ENCODE data around the gene SPAG16. TPM values are rescaled to one million over a fixed set of nuclear protein-coding genes. Genes with fewer than 3 reads are reported as not detected.

The SPAG16 gene
- total RNA-seq, 4 donors from 2014 or later, result 1.2 to 30.8 (median 16.2) TPM

DNA sequence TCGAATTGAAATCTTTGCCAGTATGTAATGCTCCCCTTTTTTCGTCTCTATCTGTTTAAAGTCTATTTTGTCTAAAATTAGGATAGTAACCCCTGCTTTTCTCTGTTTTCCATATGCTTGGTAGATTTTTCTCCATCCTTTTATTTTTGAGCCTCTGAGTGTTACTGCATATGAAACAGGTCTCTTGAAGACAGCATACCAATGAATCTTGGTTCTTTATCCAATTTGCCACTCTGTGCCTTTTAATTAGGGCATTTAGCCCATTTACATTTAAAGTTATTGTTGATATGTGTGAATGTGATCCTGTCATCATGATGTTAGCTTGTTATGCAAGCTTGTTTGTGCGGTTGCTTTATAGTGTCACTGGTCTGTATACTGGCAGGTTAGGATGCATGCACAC, 635.8 kb downstream of the SPAG16 start:
- TF ChIP-seq POLR2AphosphoS5 (IDR thresholded peaks at IDR 0.05) (no peak), EP300 (IDR thresholded peaks at IDR 0.05; ENCODE audit: low read depth) (no peak), POLR2A (IDR thresholded peaks at IDR 0.05) (no peak)
- TF ChIP-seq, protein P1, sequence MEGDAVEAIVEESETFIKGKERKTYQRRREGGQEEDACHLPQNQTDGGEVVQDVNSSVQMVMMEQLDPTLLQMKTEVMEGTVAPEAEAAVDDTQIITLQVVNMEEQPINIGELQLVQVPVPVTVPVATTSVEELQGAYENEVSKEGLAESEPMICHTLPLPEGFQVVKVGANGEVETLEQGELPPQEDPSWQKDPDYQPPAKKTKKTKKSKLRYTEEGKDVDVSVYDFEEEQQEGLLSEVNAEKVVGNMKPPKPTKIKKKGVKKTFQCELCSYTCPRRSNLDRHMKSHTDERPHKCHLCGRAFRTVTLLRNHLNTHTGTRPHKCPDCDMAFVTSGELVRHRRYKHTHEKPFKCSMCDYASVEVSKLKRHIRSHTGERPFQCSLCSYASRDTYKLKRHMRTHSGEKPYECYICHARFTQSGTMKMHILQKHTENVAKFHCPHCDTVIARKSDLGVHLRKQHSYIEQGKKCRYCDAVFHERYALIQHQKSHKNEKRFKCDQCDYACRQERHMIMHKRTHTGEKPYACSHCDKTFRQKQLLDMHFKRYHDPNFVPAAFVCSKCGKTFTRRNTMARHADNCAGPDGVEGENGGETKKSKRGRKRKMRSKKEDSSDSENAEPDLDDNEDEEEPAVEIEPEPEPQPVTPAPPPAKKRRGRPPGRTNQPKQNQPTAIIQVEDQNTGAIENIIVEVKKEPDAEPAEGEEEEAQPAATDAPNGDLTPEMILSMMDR (IDR thresholded peaks at IDR 0.05), result no peak
- WGBS, 2 donors (ENCODE audit: low coverage in 1 of 2), result 39 to 80% methylated on average over 2 to 3 of the region's 3 CpGs
- Histone ChIP-seq H3K27me3 (no peaks in the 10 kb centered on the region), H3K4me1 (no peaks in the 10 kb centered on the region), H3K36me3 (no peaks in the 10 kb centered on the region), H3K27ac (no peak overlapping the region), H3K9me3 (peaks cover 6 to 11% of the 10 kb centered on the region in 2 donors), H3K4me3 (no peak overlapping the region)
- intact Hi-C loops (cut with DNase I; ENCODE audit: low total_unique reads), result no loop called here
- no peak for DNase-seq
- in situ Hi-C loops (cut with MboI; ENCODE audit: low pct_ligation_motif_present in 1 of 4, low pct_unique_long_range_greater_than_20kb in 1 of 4, low sequenced_read_pairs in 3 of 4), result loop anchor here in 1 of 4 donors (25.0 kb wide), 1 partner anchor 683 kb away; no protein-coding TSS in a partner anchor

DNA sequence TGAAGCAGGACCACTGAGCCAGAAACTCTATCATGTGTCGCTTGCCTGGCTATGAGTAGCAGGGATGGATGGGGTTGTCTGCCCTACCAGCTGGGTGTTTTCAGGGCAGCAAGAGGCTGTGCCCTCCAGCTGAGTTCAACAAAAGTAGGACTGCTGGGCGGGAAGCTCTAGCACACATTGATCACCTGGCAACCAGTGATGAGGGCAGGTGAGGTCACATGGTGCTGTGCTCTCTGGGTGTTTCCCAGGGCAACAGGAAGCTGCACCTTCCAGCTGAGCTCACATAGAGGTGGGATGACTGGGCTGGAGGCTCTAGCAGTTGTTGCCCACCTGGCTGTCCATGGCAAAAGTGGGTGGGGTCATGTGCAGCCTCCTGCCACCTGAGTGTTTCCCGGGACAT, 639.3 kb downstream of the SPAG16 start:
- intact Hi-C loops (cut with DNase I; ENCODE audit: low total_unique reads), result no loop called here
- DNase-seq, result no peak
- 63% methylated on average over 3 of the region's 3 CpGs; no CpG with 5 or more reads in 1 of the 2 donors for WGBS, 2 donors (ENCODE audit: low coverage in 1 of 2)

DNA sequence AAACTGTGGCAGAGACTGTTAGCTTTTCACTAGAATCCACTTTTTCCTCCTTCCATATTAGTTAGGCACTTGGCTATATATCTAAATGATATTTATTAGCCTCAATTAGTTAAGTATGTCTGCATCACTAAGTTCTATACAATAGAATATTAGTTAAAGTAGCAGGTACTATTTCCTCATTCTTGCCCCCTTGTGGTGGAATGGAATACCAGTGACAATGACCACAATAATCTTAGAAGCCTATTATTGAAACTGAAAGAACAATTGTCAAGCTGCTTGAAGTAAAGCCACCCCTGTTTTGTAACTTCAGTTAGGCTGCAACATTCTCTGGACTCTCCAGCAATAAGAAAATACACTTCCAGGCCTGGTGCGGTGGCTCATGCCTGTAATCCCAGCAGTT, 650.3 kb downstream of the SPAG16 start:
- Histone ChIP-seq H3K4me1 (no peaks in the 10 kb centered on the region), H3K27ac (no peak overlapping the region), H3K27me3 (no peaks in the 10 kb centered on the region), H3K4me3 (no peak overlapping the region), H3K36me3 (no peaks in the 10 kb centered on the region), H3K9me3 (no peaks in the 10 kb centered on the region)
- intact Hi-C loops (cut with DNase I; ENCODE audit: low total_unique reads) (no loop called here), in situ Hi-C loops (cut with MboI; ENCODE audit: low pct_ligation_motif_present in 1 of 4, low pct_unique_long_range_greater_than_20kb in 1 of 4, low sequenced_read_pairs in 3 of 4) (loop anchor here in 2 of 4 donors (25.0 kb wide), 1 partner anchor 697 kb away; no protein-coding TSS in a partner anchor)
- no peak for TF ChIP-seq POLR2A (IDR thresholded peaks at IDR 0.05)
- TF ChIP-seq, protein P1 (IDR thresholded peaks at IDR 0.05), result peak in 3 of 5 experiments; percentile 20 to 45 (median 33)
- 100% methylated on average over 1 of the region's 1 CpG; no CpG with 5 or more reads in 1 of the 2 donors for WGBS, 2 donors (ENCODE audit: low coverage in 1 of 2)
- no peak for DNase-seq

More for the DNA sequence above, 639.3 kb downstream of the SPAG16 start:
- no peak for TF ChIP-seq POLR2A (IDR thresholded peaks at IDR 0.05)
- Histone ChIP-seq H3K9me3 (peaks cover 6 to 11% of the 10 kb centered on the region in 2 donors), H3K27me3 (no peaks in the 10 kb centered on the region), H3K36me3 (no peaks in the 10 kb centered on the region), H3K27ac (no peak overlapping the region), H3K4me3 (no peak overlapping the region), H3K4me1 (no peaks in the 10 kb centered on the region)
- in situ Hi-C loops (cut with MboI; ENCODE audit: low pct_ligation_motif_present in 1 of 4, low pct_unique_long_range_greater_than_20kb in 1 of 4, low sequenced_read_pairs in 3 of 4), result loop anchor here in 1 of 4 donors (25.0 kb wide), 1 partner anchor 686 kb away; no protein-coding TSS in a partner anchor

DNA sequence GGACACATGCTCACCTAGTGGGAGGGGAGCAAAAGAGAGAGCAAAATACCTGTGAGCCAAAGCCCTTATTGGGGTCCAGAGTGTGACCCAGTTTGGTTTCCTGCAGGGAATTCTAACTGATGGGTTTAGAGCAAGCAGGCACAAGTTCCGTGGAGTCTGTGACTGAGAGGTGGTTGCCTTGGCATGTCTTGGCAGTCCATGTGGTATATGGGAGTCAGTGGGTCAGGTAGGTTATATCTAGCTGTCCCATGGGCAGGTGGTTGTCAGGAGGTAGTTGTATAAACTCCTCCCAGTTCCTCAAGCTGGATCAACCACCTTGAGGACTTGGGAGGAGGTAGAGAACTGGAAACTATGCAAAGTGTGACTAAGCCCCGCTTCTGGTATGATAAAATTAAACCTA, 673.8 kb downstream of the SPAG16 start:
- Histone ChIP-seq H3K9me3 (no peaks in the 10 kb centered on the region), H3K4me1 (no peaks in the 10 kb centered on the region), H3K27ac (no peak overlapping the region), H3K27me3 (no peaks in the 10 kb centered on the region), H3K36me3 (no peaks in the 10 kb centered on the region), H3K4me3 (no peak overlapping the region)
- 72% methylated on average over 2 of the region's 2 CpGs; no CpG with 5 or more reads in 1 of the 2 donors for WGBS, 2 donors (ENCODE audit: low coverage in 1 of 2)
- TF ChIP-seq POLR2A (IDR thresholded peaks at IDR 0.05) (no peak), POLR2AphosphoS5 (IDR thresholded peaks at IDR 0.05) (no peak), EP300 (IDR thresholded peaks at IDR 0.05; ENCODE audit: low read depth) (no peak)
- TF ChIP-seq, protein P1 (IDR thresholded peaks at IDR 0.05), result no peak
- DNase-seq, result no peak
- intact Hi-C loops (cut with DNase I; ENCODE audit: low total_unique reads), result no loop called here
- in situ Hi-C loops (cut with MboI; ENCODE audit: low pct_ligation_motif_present in 1 of 4, low pct_unique_long_range_greater_than_20kb in 1 of 4, low sequenced_read_pairs in 3 of 4), result no loop called here

DNA sequence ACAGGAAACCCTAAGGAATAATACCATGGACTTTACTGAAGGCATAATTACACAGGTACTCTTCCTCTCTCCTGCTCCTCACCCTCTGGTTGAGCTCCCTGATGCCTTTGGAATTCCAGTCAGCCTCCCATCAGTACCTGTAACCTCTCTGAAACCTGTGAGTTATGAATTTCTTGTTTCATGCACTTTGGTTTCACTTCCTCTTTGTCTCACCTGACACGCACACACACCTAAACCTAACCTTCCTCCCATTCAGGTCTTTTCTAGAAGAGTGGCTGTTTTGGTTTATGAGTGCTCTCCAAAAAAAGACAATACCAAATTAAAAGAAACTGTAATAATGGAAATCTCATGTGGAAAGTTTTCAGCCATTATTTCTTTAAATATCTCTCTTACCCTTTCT, 675.3 kb downstream of the SPAG16 start:
- in situ Hi-C loops (cut with MboI; ENCODE audit: low pct_ligation_motif_present in 1 of 4, low pct_unique_long_range_greater_than_20kb in 1 of 4, low sequenced_read_pairs in 3 of 4) (no loop called here), intact Hi-C loops (cut with DNase I; ENCODE audit: low total_unique reads) (no loop called here)
- H3K4me1 ChIP-seq, result no peaks in the 10 kb centered on the region
- DNase-seq, result no peak
- H3K4me3 ChIP-seq, result no peak overlapping the region
- H3K9me3 ChIP-seq, result no peaks in the 10 kb centered on the region
- no peaks in the 10 kb centered on the region for H3K27me3 ChIP-seq
- TF ChIP-seq POLR2AphosphoS5 (IDR thresholded peaks at IDR 0.05) (no peak), EP300 (IDR thresholded peaks at IDR 0.05; ENCODE audit: low read depth) (no peak), POLR2A (IDR thresholded peaks at IDR 0.05) (no peak)
- TF ChIP-seq, protein P1 (IDR thresholded peaks at IDR 0.05), result no peak
- no peaks in the 10 kb centered on the region for H3K36me3 ChIP-seq
- H3K27ac ChIP-seq, result no peak overlapping the region
- WGBS, 2 donors (ENCODE audit: low coverage in 1 of 2), result 69 to 71% methylated on average over 1 of the region's 1 CpG

All from transverse colon (tissue), 4 donors.